ENCODE data around the gene ENPP5.
A peak's percentile ranks its signal among the peaks of the same experiment; 100 is the strongest.

The ENPP5 gene

GRCh38 chr6:46170357-46171289, at the start of gene ENPP5:
Gene ENPP5, minus strand, starts transcription at chr6:46170980. Its CDS starts 2,718 bp downstream, at chr6:46168262.
- peak; percentile 13 to 15 for DNase-seq (ENCODE audit: low read depth in 2 of 2)

GRCh38 chr6:46219661-46220060, 48.9 kb upstream of the ENPP5 start:
- no peak for DNase-seq (ENCODE audit: low read depth in 2 of 2)

- DNase-seq (ENCODE audit: low read depth in 2 of 2) = no peak
These were observed 47.7 kb upstream of the ENPP5 start for GRCh38 chr6:46218457-46218856.

- no peak for DNase-seq (ENCODE audit: low read depth in 2 of 2)
These were observed 46.9 kb upstream of the ENPP5 start for GRCh38 chr6:46217671-46218131.

GRCh38 chr6:46216879-46217278, 46.1 kb upstream of the ENPP5 start:
- DNase-seq (ENCODE audit: low read depth in 2 of 2) = no peak

- DNase-seq (ENCODE audit: low read depth in 2 of 2) = no peak
These were observed 45.0 kb upstream of the ENPP5 start for GRCh38 chr6:46215777-46216176.

- no peak for DNase-seq (ENCODE audit: low read depth in 2 of 2)
These were observed 44.4 kb upstream of the ENPP5 start for GRCh38 chr6:46215213-46215612.

- no peak for DNase-seq (ENCODE audit: low read depth in 2 of 2)
These were observed 41.1 kb upstream of the ENPP5 start for GRCh38 chr6:46211917-46212316.

GRCh38 chr6:46210294-46210693, 39.5 kb upstream of the ENPP5 start:
- no peak for DNase-seq (ENCODE audit: low read depth in 2 of 2)

- no peak for DNase-seq (ENCODE audit: low read depth in 2 of 2)
These were observed 37.5 kb upstream of the ENPP5 start for GRCh38 chr6:46208303-46208702.

- no peak for DNase-seq (ENCODE audit: low read depth in 2 of 2)
These were observed 36.4 kb upstream of the ENPP5 start for GRCh38 chr6:46207174-46207573.

- DNase-seq (ENCODE audit: low read depth in 2 of 2) = no peak
These were observed 34.3 kb upstream of the ENPP5 start for GRCh38 chr6:46204880-46205650.

- DNase-seq (ENCODE audit: low read depth in 2 of 2) = no peak
These were observed 32.8 kb upstream of the ENPP5 start for GRCh38 chr6:46203391-46204177.

- no peak for DNase-seq (ENCODE audit: low read depth in 2 of 2)
These were observed 30.9 kb upstream of the ENPP5 start for GRCh38 chr6:46201702-46202101.

- DNase-seq (ENCODE audit: low read depth in 2 of 2) = no peak
These were observed 28.6 kb upstream of the ENPP5 start for GRCh38 chr6:46199387-46199786.

- no peak for DNase-seq (ENCODE audit: low read depth in 2 of 2)
These were observed 21.2 kb upstream of the ENPP5 start for GRCh38 chr6:46191961-46192360.

- no peak for DNase-seq (ENCODE audit: low read depth in 2 of 2)
These were observed 20.1 kb upstream of the ENPP5 start for GRCh38 chr6:46190889-46191288.

GRCh38 chr6:46189726-46190125, 18.9 kb upstream of the ENPP5 start:
- no peak for DNase-seq (ENCODE audit: low read depth in 2 of 2)

- DNase-seq (ENCODE audit: low read depth in 2 of 2) = no peak
These were observed 15.8 kb upstream of the ENPP5 start for GRCh38 chr6:46186583-46186982.

- DNase-seq (ENCODE audit: low read depth in 2 of 2) = no peak
These were observed 13.3 kb upstream of the ENPP5 start for GRCh38 chr6:46184114-46184513.

GRCh38 chr6:46175976-46176375, 5.2 kb upstream of the ENPP5 start:
- DNase-seq (ENCODE audit: low read depth in 2 of 2) = no peak

GRCh38 chr6:46175446-46175845, 4.7 kb upstream of the ENPP5 start:
- no peak for DNase-seq (ENCODE audit: low read depth in 2 of 2)

Data from stimulated activated CD4-positive, alpha-beta T cell treated with anti-CD3 and anti-CD28 coated beads, Interleukin-1b, Interleukin-23, amount 100 ng/mL, for 1 hour (primary cell).